Neural cell (in vitro differentiated cells): Measurements from ENCODE around the gene GALNT2. TPM values are rescaled to one million over a fixed set of nuclear protein-coding genes. Genes with fewer than 3 reads are reported as not detected.

Source experiments
- H2AFZ ChIP-seq: fragments of 200-600, 300-800 bp; sonication (generic), shearing (Covaris generic); 2 replicates; pipeline ENCODE4 v1.6.0; 2014; ENCODE audit warnings: low read depth, mild to moderate bottlenecking, antibody characterized with exemption, low read length, moderate library complexity
- H3F3A ChIP-seq: fragments of 200-600 bp; shearing (Covaris generic); 2 replicates; pipeline ENCODE4 v1.6.1; 2016; ENCODE audit warnings: mild to moderate bottlenecking, moderate library complexity, mixed read lengths, antibody characterized with exemption, low read length; ENCODE audit not compliant: insufficient read depth, poor library complexity, severe bottlenecking
- H3K27ac ChIP-seq: fragments of 200-600, 300-800 bp; sonication (generic), shearing (Covaris generic); 2 replicates; pipeline ENCODE4 v1.5.1; 2014; ENCODE audit warnings: mild to moderate bottlenecking, low read length, moderate library complexity
- H3K27me3 ChIP-seq: fragments of 300-800, 200-600 bp; sonication (generic), shearing (Covaris generic); 2 replicates; pipeline ENCODE4 v1.6.0; 2014; ENCODE audit warnings: mild to moderate bottlenecking, low read depth, low read length, moderate library complexity; ENCODE audit not compliant: insufficient read depth
- H3K36me3 ChIP-seq: fragments of 300-800, 200-600 bp; sonication (generic), shearing (Covaris generic); 2 replicates; pipeline ENCODE4 v1.5.1; 2014; ENCODE audit warnings: mild to moderate bottlenecking, antibody characterized with exemption, low read length, moderate library complexity; ENCODE audit not compliant: insufficient read depth
- H3K4me2 ChIP-seq: fragments of 300-800, 200-600 bp; sonication (generic), shearing (Covaris generic); 2 replicates; pipeline ENCODE4 v1.6.0; 2014; ENCODE audit warnings: mild to moderate bottlenecking, low read length
- H3K4me3 ChIP-seq: fragments of 300-800, 200-600 bp; sonication (generic), shearing (Covaris generic); 2 replicates; pipeline ENCODE4 v1.5.1; 2014; ENCODE audit warnings: mild to moderate bottlenecking, low read length, moderate library complexity
- H3K79me2 ChIP-seq: fragments of 200-600 bp; shearing (Covaris generic); replicated peaks from 2 replicates; pipeline ENCODE4 v1.6.0; 2014; ENCODE audit warnings: mild to moderate bottlenecking, low read length, moderate library complexity; ENCODE audit not compliant: insufficient read depth
- H3K9ac ChIP-seq: fragments of 300-800, 200-600 bp; sonication (generic), shearing (Covaris generic); 2 replicates; pipeline ENCODE4 v1.6.1; 2016; ENCODE audit warnings: mild to moderate bottlenecking, low read length, mixed read lengths
- H3K9me2 ChIP-seq: fragments of 200-600 bp; shearing (Covaris generic); 2 replicates; pipeline ENCODE4 v1.6.1; 2016; ENCODE audit warnings: mild to moderate bottlenecking, low read length, mixed read lengths; ENCODE audit not compliant: insufficient read depth
- H3K9me3 ChIP-seq: fragments of 200-600, 300-800 bp; sonication (generic), shearing (Covaris generic); 2 replicates; pipeline ENCODE4 v1.6.1; 2016; ENCODE audit warnings: mild to moderate bottlenecking, mixed run types, low read length, moderate library complexity, mixed read lengths
- H4K20me1 ChIP-seq: fragments of 200-600 bp; shearing (Covaris generic); 2 replicates; pipeline ENCODE4 v1.6.1; 2016; ENCODE audit warnings: mild to moderate bottlenecking, mixed run types; ENCODE audit not compliant: insufficient read depth
- CTCF ChIP-seq: fragments of 450-650 bp; IDR thresholded peaks from 2 replicates; pipeline ENCODE4 v1.5.1; 2014; ENCODE audit warnings: antibody characterized with exemption, mild to moderate bottlenecking, moderate library complexity; ENCODE audit not compliant: poor library complexity, severe bottlenecking
- EP300 ChIP-seq: fragments of 450-650 bp; conservative IDR thresholded peaks from 2 replicates; pipeline ENCODE4 v1.6.1; 2014; ENCODE audit warnings: antibody characterized with exemption, mild to moderate bottlenecking, moderate library complexity; ENCODE audit not compliant: poor library complexity, severe bottlenecking
- EZH2 ChIP-seq: fragments of 200-600, 300-800 bp; shearing (Covaris generic), sonication (generic); IDR thresholded peaks from 2 replicates; pipeline ENCODE4 v1.6.1; 2014; ENCODE audit warnings: antibody characterized with exemption, low read length, borderline replicate concordance, mild to moderate bottlenecking; ENCODE audit not compliant: insufficient read depth, poor library complexity, severe bottlenecking
- MXI1 ChIP-seq: fragments of 450-650 bp; conservative IDR thresholded peaks from 2 replicates; pipeline ENCODE4 v1.6.1; 2014; ENCODE audit warnings: antibody characterized with exemption, mild to moderate bottlenecking; ENCODE audit not compliant: poor library complexity, severe bottlenecking
- POLR2AphosphoS5 ChIP-seq: IDR thresholded peaks from 2 replicates; pipeline ENCODE4 v1.6.1; 2012
- RAD21 ChIP-seq: fragments of 450-650 bp; conservative IDR thresholded peaks from 2 replicates; pipeline ENCODE4 v1.6.1; 2014; ENCODE audit warnings: antibody characterized with exemption, mild to moderate bottlenecking, moderate library complexity
- REST ChIP-seq: IDR thresholded peaks from 2 replicates; pipeline ENCODE4 v1.6.1; 2012; ENCODE audit warnings: borderline replicate concordance
- SMC3 ChIP-seq: fragments of 450-650 bp; conservative IDR thresholded peaks from 2 replicates; pipeline ENCODE4 v1.6.1; 2014; ENCODE audit warnings: antibody characterized with exemption, mild to moderate bottlenecking, moderate library complexity; ENCODE audit not compliant: poor library complexity
- TAF1 ChIP-seq: IDR thresholded peaks from 2 replicates; pipeline ENCODE4 v1.6.1; 2012; ENCODE audit warnings: low read depth
- polyA plus RNA-seq: library from polyadenylated mRNA; depleted of rRNA; stranded (reverse); fragments of >200 nt; gene quantifications from 2 replicates; pipeline ENCODE4 v1.2.3, GENCODE V29; 2014

GALNT2 gene
- polyA plus RNA-seq, 1 donor from 2014 or later: 38.8 TPM

DNA sequence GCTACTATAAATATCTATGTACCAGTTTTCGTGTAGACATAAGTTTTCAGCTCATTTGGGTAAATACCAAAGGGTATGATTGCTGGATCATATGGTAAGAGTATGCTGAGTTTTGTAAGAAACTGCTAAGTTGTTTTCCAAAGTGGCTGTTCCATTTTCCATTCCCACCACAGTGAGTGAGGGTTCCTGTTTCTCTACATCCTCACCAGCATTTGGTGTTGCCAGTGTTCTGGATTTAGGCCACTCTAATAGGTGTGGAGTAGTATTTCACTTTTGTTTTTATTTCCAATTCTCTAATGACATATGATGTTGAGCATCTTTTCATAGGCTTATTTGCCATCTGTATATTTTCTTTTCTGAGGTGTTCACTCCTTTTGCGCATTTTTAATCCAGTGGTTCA is 112.2 kb downstream of the GALNT2 start:
- H3K9ac ChIP-seq: no peak overlapping the region
- H3K36me3 ChIP-seq: no peaks in the 10 kb centered on the region
- H2AFZ ChIP-seq: no peak overlapping the region
- no peaks in the 10 kb centered on the region for H3K9me3 ChIP-seq
- no peaks in the 10 kb centered on the region for H3K27me3 ChIP-seq
- no peak overlapping the region for H3K27ac ChIP-seq
- H3K9me2 ChIP-seq: no peaks in the 10 kb centered on the region
- TF ChIP-seq REST (no peak), RAD21 (no peak), EP300 (no peak), EZH2 (no peak), SMC3 (no peak), CTCF (no peak), POLR2AphosphoS5 (no peak), TAF1 (no peak), MXI1 (no peak)
- no peaks in the 10 kb centered on the region for H3F3A ChIP-seq
- H4K20me1 ChIP-seq: no peaks in the 10 kb centered on the region
- no peak overlapping the region for H3K4me3 ChIP-seq
- no peaks in the 10 kb centered on the region for H3K79me2 ChIP-seq
- H3K4me2 ChIP-seq: no peak overlapping the region

GRCh38 chr1:230185076-230186001 is 118.3 kb downstream of the GALNT2 start:
- Histone ChIP-seq H2AFZ (no peak overlapping the region), H3K27me3 (no peaks in the 10 kb centered on the region), H3F3A (no peaks in the 10 kb centered on the region), H3K9me2 (no peaks in the 10 kb centered on the region), H3K4me2 (no peak overlapping the region), H4K20me1 (no peaks in the 10 kb centered on the region), H3K9ac (no peak overlapping the region), H3K4me3 (no peak overlapping the region), H3K27ac (peak overlapping the region; percentile 12), H3K79me2 (peaks cover 6% of the 10 kb centered on the region), H3K9me3 (no peaks in the 10 kb centered on the region), H3K36me3 (no peaks in the 10 kb centered on the region)
- TF ChIP-seq EZH2: no peak
- TF ChIP-seq SMC3: no peak
- TF ChIP-seq EP300: no peak
- no peak for TF ChIP-seq RAD21
- no peak for TF ChIP-seq MXI1
- TF ChIP-seq POLR2AphosphoS5: no peak
- no peak for TF ChIP-seq CTCF
